ENCODE results near the gene BEND6. TPM values are rescaled to one million over a fixed set of nuclear protein-coding genes. Genes with fewer than 3 reads are reported as not detected.

Gene BEND6
- total RNA-seq, 1 donor from 2014 or later: 2.7 TPM

DNA sequence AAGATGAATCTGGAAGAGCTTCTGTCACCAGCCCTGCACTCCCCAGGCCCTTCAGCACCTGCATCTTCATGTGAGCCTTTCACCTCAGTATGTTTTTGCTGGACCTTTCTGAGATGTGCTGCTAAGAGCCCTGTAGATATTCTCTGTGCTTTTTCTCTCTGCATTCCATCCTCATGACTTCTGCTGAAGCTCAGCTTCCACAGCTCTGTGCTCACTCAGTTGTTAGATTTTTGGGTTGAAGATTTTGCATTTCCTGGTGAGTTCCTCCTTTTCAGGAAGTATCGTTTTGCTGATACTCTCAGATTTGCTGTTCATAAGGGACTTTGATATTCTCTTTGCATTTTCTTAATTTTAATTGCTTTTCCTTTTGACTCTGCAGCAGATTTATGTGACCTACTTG is 109.9 kb downstream of the BEND6 start:
- no peaks in the 10 kb centered on the region for H3K27me3 ChIP-seq (ENCODE audit: control insufficient read depth, insufficient read depth, low read length)
- H3K36me3 ChIP-seq (ENCODE audit: control insufficient read depth, insufficient read depth, low read length): no peaks in the 10 kb centered on the region
- TF ChIP-seq, protein P1, sequence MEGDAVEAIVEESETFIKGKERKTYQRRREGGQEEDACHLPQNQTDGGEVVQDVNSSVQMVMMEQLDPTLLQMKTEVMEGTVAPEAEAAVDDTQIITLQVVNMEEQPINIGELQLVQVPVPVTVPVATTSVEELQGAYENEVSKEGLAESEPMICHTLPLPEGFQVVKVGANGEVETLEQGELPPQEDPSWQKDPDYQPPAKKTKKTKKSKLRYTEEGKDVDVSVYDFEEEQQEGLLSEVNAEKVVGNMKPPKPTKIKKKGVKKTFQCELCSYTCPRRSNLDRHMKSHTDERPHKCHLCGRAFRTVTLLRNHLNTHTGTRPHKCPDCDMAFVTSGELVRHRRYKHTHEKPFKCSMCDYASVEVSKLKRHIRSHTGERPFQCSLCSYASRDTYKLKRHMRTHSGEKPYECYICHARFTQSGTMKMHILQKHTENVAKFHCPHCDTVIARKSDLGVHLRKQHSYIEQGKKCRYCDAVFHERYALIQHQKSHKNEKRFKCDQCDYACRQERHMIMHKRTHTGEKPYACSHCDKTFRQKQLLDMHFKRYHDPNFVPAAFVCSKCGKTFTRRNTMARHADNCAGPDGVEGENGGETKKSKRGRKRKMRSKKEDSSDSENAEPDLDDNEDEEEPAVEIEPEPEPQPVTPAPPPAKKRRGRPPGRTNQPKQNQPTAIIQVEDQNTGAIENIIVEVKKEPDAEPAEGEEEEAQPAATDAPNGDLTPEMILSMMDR (IDR thresholded peaks at IDR 0.05; ENCODE audit: insufficient read depth, low read length, poor library complexity, severe bottlenecking): no peak
- DNase-seq (ENCODE audit: low read depth): no peak
- H3K4me3 ChIP-seq (ENCODE audit: low read depth, low read length): no peak overlapping the region

- no peaks in the 10 kb centered on the region for H3K27me3 ChIP-seq (ENCODE audit: control insufficient read depth, insufficient read depth, low read length)
- no peaks in the 10 kb centered on the region for H3K36me3 ChIP-seq (ENCODE audit: control insufficient read depth, insufficient read depth, low read length)
- DNase-seq (ENCODE audit: low read depth): no peak
- TF ChIP-seq, protein P1 (IDR thresholded peaks at IDR 0.05; ENCODE audit: insufficient read depth, low read length, poor library complexity, severe bottlenecking): no peak
- H3K4me3 ChIP-seq (ENCODE audit: low read depth, low read length): no peak overlapping the region
Observed at GRCh38 chr6:57068061-57068460, 113.2 kb downstream of the BEND6 start.

- no peaks in the 10 kb centered on the region for H3K27me3 ChIP-seq (ENCODE audit: control insufficient read depth, insufficient read depth, low read length)
- no peaks in the 10 kb centered on the region for H3K36me3 ChIP-seq (ENCODE audit: control insufficient read depth, insufficient read depth, low read length)
- DNase-seq (ENCODE audit: low read depth): no peak
- TF ChIP-seq, protein P1 (IDR thresholded peaks at IDR 0.05; ENCODE audit: insufficient read depth, low read length, poor library complexity, severe bottlenecking): no peak
- no peak overlapping the region for H3K4me3 ChIP-seq (ENCODE audit: low read depth, low read length)
Observed at GRCh38 chr6:57069228-57069627, 114.3 kb downstream of the BEND6 start.

DNA sequence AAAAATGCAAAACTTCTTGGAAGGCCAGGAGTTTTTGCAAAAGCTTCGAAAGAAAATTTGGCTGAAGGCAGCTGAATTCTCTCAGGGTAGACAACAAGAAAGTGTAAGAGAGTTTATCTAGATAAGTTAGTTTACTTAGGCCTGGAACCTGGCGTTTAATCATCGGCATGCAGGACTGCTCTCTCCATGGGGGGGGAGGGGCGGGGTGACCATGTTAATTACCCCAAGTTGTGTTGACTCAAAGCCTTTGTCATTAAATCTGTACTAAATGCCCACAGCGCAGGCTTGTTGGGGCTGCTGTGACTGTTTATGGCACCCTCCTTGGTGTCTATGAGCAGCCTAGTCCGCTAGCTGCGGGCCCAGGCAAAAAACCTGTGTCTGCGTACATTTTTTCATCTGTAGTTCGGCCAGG is 115.0 kb downstream of the BEND6 start:
- H3K4me3 ChIP-seq (ENCODE audit: low read depth, low read length): no peak overlapping the region
- TF ChIP-seq, protein P1 (IDR thresholded peaks at IDR 0.05; ENCODE audit: insufficient read depth, low read length, poor library complexity, severe bottlenecking): no peak
- DNase-seq (ENCODE audit: low read depth): no peak
- no peaks in the 10 kb centered on the region for H3K36me3 ChIP-seq (ENCODE audit: control insufficient read depth, insufficient read depth, low read length)
- no peaks in the 10 kb centered on the region for H3K27me3 ChIP-seq (ENCODE audit: control insufficient read depth, insufficient read depth, low read length)

- TF ChIP-seq, protein P1 (IDR thresholded peaks at IDR 0.05; ENCODE audit: insufficient read depth, low read length, poor library complexity, severe bottlenecking): no peak
- Histone ChIP-seq H3K36me3 (ENCODE audit: control insufficient read depth, insufficient read depth, low read length) (no peaks in the 10 kb centered on the region), H3K4me3 (ENCODE audit: low read depth, low read length) (no peak overlapping the region), H3K27me3 (ENCODE audit: control insufficient read depth, insufficient read depth, low read length) (no peaks in the 10 kb centered on the region)
- no peak for DNase-seq (ENCODE audit: low read depth)
Observed at GRCh38 chr6:57072108-57072507, 117.2 kb downstream of the BEND6 start.

DNA sequence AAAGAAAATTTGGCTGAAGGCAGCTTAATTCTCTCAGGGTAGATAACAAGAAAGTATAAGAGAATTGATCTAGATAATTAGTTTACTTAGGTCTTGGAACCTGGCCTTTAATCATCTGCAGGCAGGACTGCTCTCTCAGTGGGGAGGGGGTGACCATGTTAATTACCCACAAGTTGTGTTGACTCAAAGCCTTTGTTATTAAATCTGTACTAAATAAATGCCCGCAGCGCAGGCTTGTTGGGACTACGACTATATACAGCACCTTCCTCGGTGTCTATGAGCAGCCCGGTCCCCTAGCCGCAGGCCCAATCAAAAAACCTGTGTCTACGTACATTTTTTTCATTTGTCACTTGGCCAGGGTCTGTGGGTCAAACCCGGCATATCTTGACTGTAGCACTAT is 119.5 kb downstream of the BEND6 start:
- TF ChIP-seq, protein P1 (IDR thresholded peaks at IDR 0.05; ENCODE audit: insufficient read depth, low read length, poor library complexity, severe bottlenecking): no peak
- Histone ChIP-seq H3K27me3 (ENCODE audit: control insufficient read depth, insufficient read depth, low read length) (no peaks in the 10 kb centered on the region), H3K36me3 (ENCODE audit: control insufficient read depth, insufficient read depth, low read length) (no peaks in the 10 kb centered on the region), H3K4me3 (ENCODE audit: low read depth, low read length) (no peak overlapping the region)
- DNase-seq (ENCODE audit: low read depth): no peak

All from kidney epithelial cell (primary cell).